Left ventricle myocardium inferior (tissue), 1 donor: ENCODE data around the gene DUSP12. TPM values are rescaled to one million over a fixed set of nuclear protein-coding genes. Genes with fewer than 3 reads are reported as not detected.

Experiments
- DNase-seq: peaks from one replicate; pipeline ENCODE4 v3.0.0-alpha.2; 2020
- H3K27ac ChIP-seq: fragments of 200-600 bp; replicated peaks from 2 replicates; pipeline ENCODE4 v1.8.0; 2021
- H3K27me3 ChIP-seq: fragments of 200-600 bp; 2 replicates; pipeline ENCODE4 v1.8.0; 2021; ENCODE audit warnings: low read depth
- H3K36me3 ChIP-seq: fragments of 200-600 bp; 2 replicates; pipeline ENCODE4 v1.8.0; 2021
- H3K4me1 ChIP-seq: fragments of 200-600 bp; 2 replicates; pipeline ENCODE4 v1.8.0; 2021
- H3K4me3 ChIP-seq: fragments of 200-600 bp; 2 replicates; pipeline ENCODE4 v1.8.0; 2021; ENCODE audit warnings: mild to moderate bottlenecking, moderate library complexity
- H3K9me3 ChIP-seq: fragments of 200-600 bp; replicated peaks from 2 replicates; pipeline ENCODE4 v1.8.0; 2021
- CTCF ChIP-seq: fragments of 200-600 bp; IDR thresholded peaks from 2 replicates; pipeline ENCODE4 v1.8.0; 2021; ENCODE audit warnings: antibody characterized with exemption, mild to moderate bottlenecking, borderline replicate concordance
- intact Hi-C: fragments of 100-400 bp; cut with micrococcal nuclease; formaldehyde crosslinking; loops from one replicate; pipeline ENCODE4 v1.11.0; 2022
- total RNA-seq: library from RNA; stranded (reverse); fragmentation: NEBNext Ultra II Directional; extraction: Animal tissue kit (Norgen Biotek cat#: 25700); gene quantifications from one replicate; pipeline ENCODE4 v1.2.1, GENCODE V29; 2021
- donor health status: DM: no; HTN: yes; CAD: no; lungs with severe emphysema.

The DUSP12 gene
- total RNA-seq, 1 donor from 2014 or later = 8.4 TPM

- intact Hi-C loops = no loop called here
- no peaks in the 10 kb centered on the region for H3K36me3 ChIP-seq
- no peak for DNase-seq
- no peak overlapping the region for H3K27ac ChIP-seq
- H3K4me1 ChIP-seq = peaks cover 12% of the 10 kb centered on the region
- TF ChIP-seq CTCF = no peak
- H3K4me3 ChIP-seq = no peak overlapping the region
- peaks cover 10% of the 10 kb centered on the region for H3K27me3 ChIP-seq
- H3K9me3 ChIP-seq = no peaks in the 10 kb centered on the region
Observed at GRCh38 chr1:161737625-161738024, 12.0 kb upstream of the DUSP12 start.

- peak; percentile 26 for DNase-seq
- peak; percentile 50 for TF ChIP-seq CTCF
- Histone ChIP-seq H3K4me1 (peaks cover 8% of the 10 kb centered on the region), H3K27me3 (peaks cover 10% of the 10 kb centered on the region), H3K4me3 (no peak overlapping the region), H3K9me3 (no peaks in the 10 kb centered on the region), H3K27ac (peak overlapping the region; percentile 48), H3K36me3 (no peaks in the 10 kb centered on the region)
- intact Hi-C loops = no loop called here
Observed at GRCh38 chr1:161738627-161739287, 10.8 kb upstream of the DUSP12 start.

GRCh38 chr1:161739865-161740566, 9.6 kb upstream of the DUSP12 start:
- Histone ChIP-seq H3K4me3 (no peak overlapping the region), H3K27me3 (peaks cover 10% of the 10 kb centered on the region), H3K27ac (peak overlapping the region; percentile 48), H3K4me1 (peaks cover 3% of the 10 kb centered on the region), H3K36me3 (no peaks in the 10 kb centered on the region), H3K9me3 (no peaks in the 10 kb centered on the region)
- intact Hi-C loops = loop anchor here (10.0 kb wide), 1 partner anchor 255 kb away; no protein-coding TSS in a partner anchor
- TF ChIP-seq CTCF = no peak
- DNase-seq = no peak

- no peaks in the 10 kb centered on the region for H3K9me3 ChIP-seq
- intact Hi-C loops = loop anchor here (10.0 kb wide), 1 partner anchor 256 kb away; no protein-coding TSS in a partner anchor
- no peak overlapping the region for H3K27ac ChIP-seq
- H3K27me3 ChIP-seq = peaks cover 17% of the 10 kb centered on the region
- no peak for DNase-seq
- H3K36me3 ChIP-seq = no peaks in the 10 kb centered on the region
- peaks cover 3% of the 10 kb centered on the region for H3K4me1 ChIP-seq
- no peak for TF ChIP-seq CTCF
- no peak overlapping the region for H3K4me3 ChIP-seq
Observed at GRCh38 chr1:161740921-161741320, 8.7 kb upstream of the DUSP12 start.

- TF ChIP-seq CTCF = no peak
- intact Hi-C loops = loop anchor here (10.0 kb wide), 1 partner anchor 258 kb away; no protein-coding TSS in a partner anchor
- no peaks in the 10 kb centered on the region for H3K36me3 ChIP-seq
- no peaks in the 10 kb centered on the region for H3K9me3 ChIP-seq
- no peak overlapping the region for H3K4me3 ChIP-seq
- H3K27me3 ChIP-seq = peaks cover 17% of the 10 kb centered on the region
- H3K27ac ChIP-seq = no peak overlapping the region
- DNase-seq = no peak
- peaks cover 3% of the 10 kb centered on the region for H3K4me1 ChIP-seq
Observed at GRCh38 chr1:161743231-161743630, 6.4 kb upstream of the DUSP12 start.
